Osteoblast (primary cell): ENCODE results near the gene RPL23. TPM values are rescaled to one million over a fixed set of nuclear protein-coding genes. Genes with fewer than 3 reads are reported as not detected.

ENCODE experiments used
- DNase-seq: peaks from one replicate; pipeline ENCODE4 v3.0.0; 2011; ENCODE audit warnings: low spot score, mixed read lengths; ENCODE audit not compliant: insufficient read length; ENCODE audit errors: missing footprints
- H2AFZ ChIP-seq: 2 replicates; pipeline ENCODE4 v1.6.0; 2011; ENCODE audit warnings: mild to moderate bottlenecking, low read length
- H3K27ac ChIP-seq: 2 replicates; pipeline ENCODE4 v1.5.1; 2011; ENCODE audit warnings: mild to moderate bottlenecking, low read depth, low read length, moderate library complexity
- H3K27me3 ChIP-seq: 2 replicates; pipeline ENCODE4 v1.6.0; 2012; ENCODE audit warnings: mild to moderate bottlenecking, control low read depth, inconsistent platforms, low read length, moderate library complexity; ENCODE audit not compliant: insufficient read depth
- H3K36me3 ChIP-seq: 2 replicates; pipeline ENCODE4 v1.5.1; 2011; ENCODE audit warnings: mild to moderate bottlenecking, low read length, control low read depth, moderate library complexity; ENCODE audit not compliant: insufficient read depth
- H3K4me1 ChIP-seq: 2 replicates; pipeline ENCODE4 v1.5.1; 2011; ENCODE audit warnings: mild to moderate bottlenecking, low read length, control low read depth, moderate library complexity; ENCODE audit not compliant: insufficient read depth
- H3K4me2 ChIP-seq: 2 replicates; pipeline ENCODE4 v1.6.0; 2011; ENCODE audit warnings: mild to moderate bottlenecking, low read length; ENCODE audit not compliant: insufficient read depth
- H3K4me3 ChIP-seq: fragments of 200-600 bp; sonication (generic); 3 replicates; pipeline ENCODE4 v1.5.1; 2012; ENCODE audit warnings: mild to moderate bottlenecking, low read length, inconsistent platforms; ENCODE audit not compliant: insufficient read depth
- H3K79me2 ChIP-seq: 2 replicates; pipeline ENCODE4 v1.6.0; 2012; ENCODE audit warnings: mild to moderate bottlenecking, low read length, control low read depth, inconsistent platforms; ENCODE audit not compliant: insufficient read depth
- H3K9me3 ChIP-seq: 2 replicates; pipeline ENCODE4 v1.5.1; 2011; ENCODE audit warnings: low read depth, low read length, control low read depth
- H4K20me1 ChIP-seq: 2 replicates; pipeline ENCODE4 v1.6.0; 2012; ENCODE audit warnings: mild to moderate bottlenecking, low read length, control low read depth; ENCODE audit not compliant: insufficient read depth
- total RNA-seq: library from RNA; depleted of rRNA; stranded (reverse); fragments of >200 nt; gene quantifications from 2 replicates; pipeline ENCODE4 v1.2.3, GENCODE V29; 2012
- TF ChIP-seq, protein P1 (sequence below): IDR thresholded peaks from 2 replicates; pipeline ENCODE4 v1.5.1; 2011; ENCODE audit warnings: mild to moderate bottlenecking, low read depth, low read length, moderate library complexity; ENCODE audit errors: extremely low read depth

RPL23 gene
- total RNA-seq, 1 donor, result 821 TPM

DNA sequence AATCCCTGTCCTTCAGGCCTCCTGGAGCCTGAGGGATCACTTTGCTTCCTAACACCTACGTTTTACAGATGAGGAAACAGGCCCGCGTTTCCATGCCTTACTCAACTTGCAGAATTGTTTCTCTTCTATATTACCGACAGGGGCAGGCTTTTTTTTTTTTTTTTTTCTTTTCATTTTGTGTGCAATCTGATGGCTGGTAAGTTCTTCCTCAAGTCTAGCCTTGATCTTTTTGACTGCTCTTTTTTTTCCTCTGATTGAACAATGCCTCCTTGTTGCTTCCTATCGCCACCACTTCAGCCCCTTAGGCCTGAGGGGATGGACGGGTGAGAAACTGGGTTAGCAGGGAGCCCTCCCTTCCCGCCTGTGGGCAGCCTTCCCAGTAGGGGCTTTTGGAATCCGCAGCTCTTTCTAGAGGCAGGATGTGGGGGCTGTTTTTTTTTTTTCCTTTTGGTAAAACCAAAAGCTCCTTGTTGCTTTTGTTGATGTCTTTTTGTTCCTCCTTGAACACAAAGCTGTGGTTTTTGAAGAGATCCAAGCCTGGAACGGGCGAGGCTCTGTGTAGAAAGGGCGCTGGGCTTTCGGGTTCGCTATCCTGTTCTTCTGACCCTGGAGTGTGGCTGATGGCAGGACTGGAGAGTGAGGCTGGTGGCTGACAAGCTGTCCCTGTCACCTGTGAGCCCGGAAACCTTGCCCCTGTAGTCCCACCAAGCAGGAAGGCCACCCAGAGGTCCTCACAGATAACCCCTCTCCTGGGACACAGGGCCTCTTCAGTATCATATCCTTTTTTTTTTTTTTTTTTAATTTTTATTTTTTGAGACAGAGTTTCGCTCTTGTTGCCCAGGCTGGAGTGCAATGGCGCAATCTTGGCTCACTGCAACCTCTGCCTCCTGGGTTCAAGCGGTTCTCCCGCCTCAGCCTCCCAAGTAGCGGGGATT is 30.3 kb upstream of the RPL23 start:
- H3K4me3 ChIP-seq, result no peak overlapping the region
- peaks cover 89% of the 10 kb centered on the region for H3K79me2 ChIP-seq
- H4K20me1 ChIP-seq, result peaks cover 89% of the 10 kb centered on the region
- no peak overlapping the region for H2AFZ ChIP-seq
- H3K4me2 ChIP-seq, result peak overlapping the region; percentile 48
- peak; percentile 72 for DNase-seq
- H3K9me3 ChIP-seq, result no peaks in the 10 kb centered on the region
- no peak overlapping the region for H3K27ac ChIP-seq
- peaks cover 68% of the 10 kb centered on the region for H3K36me3 ChIP-seq
- peaks cover 50% of the 10 kb centered on the region for H3K4me1 ChIP-seq
- no peaks in the 10 kb centered on the region for H3K27me3 ChIP-seq
- TF ChIP-seq, protein P1, sequence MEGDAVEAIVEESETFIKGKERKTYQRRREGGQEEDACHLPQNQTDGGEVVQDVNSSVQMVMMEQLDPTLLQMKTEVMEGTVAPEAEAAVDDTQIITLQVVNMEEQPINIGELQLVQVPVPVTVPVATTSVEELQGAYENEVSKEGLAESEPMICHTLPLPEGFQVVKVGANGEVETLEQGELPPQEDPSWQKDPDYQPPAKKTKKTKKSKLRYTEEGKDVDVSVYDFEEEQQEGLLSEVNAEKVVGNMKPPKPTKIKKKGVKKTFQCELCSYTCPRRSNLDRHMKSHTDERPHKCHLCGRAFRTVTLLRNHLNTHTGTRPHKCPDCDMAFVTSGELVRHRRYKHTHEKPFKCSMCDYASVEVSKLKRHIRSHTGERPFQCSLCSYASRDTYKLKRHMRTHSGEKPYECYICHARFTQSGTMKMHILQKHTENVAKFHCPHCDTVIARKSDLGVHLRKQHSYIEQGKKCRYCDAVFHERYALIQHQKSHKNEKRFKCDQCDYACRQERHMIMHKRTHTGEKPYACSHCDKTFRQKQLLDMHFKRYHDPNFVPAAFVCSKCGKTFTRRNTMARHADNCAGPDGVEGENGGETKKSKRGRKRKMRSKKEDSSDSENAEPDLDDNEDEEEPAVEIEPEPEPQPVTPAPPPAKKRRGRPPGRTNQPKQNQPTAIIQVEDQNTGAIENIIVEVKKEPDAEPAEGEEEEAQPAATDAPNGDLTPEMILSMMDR, result peak; percentile 31

DNA sequence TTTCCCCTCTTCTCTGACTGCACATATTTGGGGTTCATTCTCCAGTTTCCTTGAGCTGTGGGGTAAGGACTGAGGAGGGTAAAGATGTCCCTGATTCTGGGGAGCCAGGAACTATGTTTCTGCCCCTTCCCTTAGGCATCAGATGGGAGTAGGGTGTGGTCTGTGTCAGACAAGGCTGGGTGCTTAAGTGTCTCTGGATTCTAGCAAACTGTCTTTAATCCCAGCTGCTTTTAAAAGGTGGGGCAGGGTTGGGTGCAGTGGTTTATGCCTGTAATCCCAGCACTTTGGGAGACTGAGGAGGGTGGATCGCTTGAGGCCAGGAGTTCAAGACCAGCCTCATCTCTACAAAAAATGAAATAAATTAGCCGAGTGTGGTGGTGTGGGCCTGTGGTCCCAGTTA is 29.3 kb upstream of the RPL23 start:
- Histone ChIP-seq H2AFZ (no peak overlapping the region), H3K9me3 (no peaks in the 10 kb centered on the region), H4K20me1 (peaks cover 89% of the 10 kb centered on the region), H3K27me3 (no peaks in the 10 kb centered on the region), H3K4me3 (no peak overlapping the region), H3K4me2 (peak overlapping the region; percentile 48), H3K27ac (no peak overlapping the region), H3K36me3 (peaks cover 67% of the 10 kb centered on the region), H3K4me1 (peaks cover 54% of the 10 kb centered on the region), H3K79me2 (peaks cover 89% of the 10 kb centered on the region)
- TF ChIP-seq, protein P1, result no peak
- DNase-seq, result no peak

DNA sequence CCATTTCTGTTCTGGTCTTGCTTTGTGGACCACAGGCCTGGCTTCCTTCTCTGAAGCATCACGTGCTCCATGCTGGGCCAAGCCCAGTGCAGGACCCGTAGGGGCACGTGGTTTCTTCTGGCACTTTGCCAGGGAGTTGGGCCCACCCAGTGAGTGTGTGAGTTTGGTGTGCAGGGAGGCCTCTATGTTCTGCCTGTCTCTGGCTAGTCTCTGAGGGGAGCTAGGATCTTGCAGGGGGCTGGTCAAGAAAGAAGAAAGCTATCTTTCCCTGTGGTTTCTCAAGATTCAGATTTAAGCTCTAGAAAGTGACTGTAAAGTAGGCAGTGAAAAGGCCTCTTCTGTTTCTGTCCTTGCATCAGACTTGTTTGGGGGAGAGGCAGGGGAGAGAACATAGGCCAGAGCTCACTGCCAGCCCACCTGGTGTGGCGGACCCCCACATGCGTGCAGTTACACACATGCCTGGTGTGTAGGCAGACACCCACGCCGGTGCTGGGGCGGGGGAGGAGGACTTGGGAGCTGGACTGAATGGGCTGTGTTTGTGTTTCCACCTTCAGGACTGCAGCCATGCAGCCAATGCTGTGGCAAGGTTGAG is 28.2 kb upstream of the RPL23 start:
- no peak overlapping the region for H2AFZ ChIP-seq
- peak overlapping the region; percentile 36 for H3K27ac ChIP-seq
- H4K20me1 ChIP-seq, result peaks cover 89% of the 10 kb centered on the region
- peak overlapping the region; percentile 46 for H3K4me2 ChIP-seq
- H3K79me2 ChIP-seq, result peaks cover 89% of the 10 kb centered on the region
- peak overlapping the region; percentile 26 for H3K4me3 ChIP-seq
- DNase-seq, result peak; percentile 90
- no peaks in the 10 kb centered on the region for H3K27me3 ChIP-seq
- TF ChIP-seq, protein P1, result no peak
- peaks cover 54% of the 10 kb centered on the region for H3K4me1 ChIP-seq
- no peaks in the 10 kb centered on the region for H3K9me3 ChIP-seq
- peaks cover 56% of the 10 kb centered on the region for H3K36me3 ChIP-seq
